H1 (cell line): ENCODE measurements around the gene FAM222B. TPM values are rescaled to one million over a fixed set of nuclear protein-coding genes. Genes with fewer than 3 reads are reported as not detected.

Source experiments
- KDM1A ChIP-seq: fragments of 200-600, 300-600 bp; sonication (generic); IDR thresholded peaks from 2 replicates; pipeline ENCODE4 v1.7.1; 2016; ENCODE audit warnings: mild to moderate bottlenecking, low read length, borderline replicate concordance
- polyA plus RNA-seq, 7 experiments: library from polyadenylated mRNA; depleted of rRNA in 3 of 7; stranded (reverse) in 5 of 7; unstranded in 2 of 7; fragments of >200 nt in 5 of 7; fragments of 200-250 nt in 2 of 7; gene quantifications; 1 replicate in 5 of 7; 2 replicates in 1 of 7; 4 replicates in 1 of 7; pipeline versions ENCODE4 v1.2.1 to v1.2.3, GENCODE V29; 2011 to 2013; ENCODE audit warnings: missing spikeins in 2 of 7, mixed read lengths in 2 of 7
- total RNA-seq: library from RNA; stranded (reverse); fragmentation: NEBNext Ultra II Directional; extraction: Animal tissue kit (Norgen Biotek cat#: 25700); gene quantifications from 2 replicates; pipeline ENCODE4 v1.2.1, GENCODE V29; 2021

FAM222B gene
- total and polyA plus RNA-seq, 2 of the 8 experiments (the other 6 are each of a cell fraction or from before 2014, with no cell fraction given): 42.1 to 81.7 TPM

GRCh38 chr17:28746611-28747050 is 96.0 kb downstream of the FAM222B start (continued):
- 0 out of 2 replicates have a peak, but pooled peaks have one; percentile 20 for TF ChIP-seq KDM1A
